ENCODE data around the gene ICAM4.
A peak's percentile ranks its signal among the peaks of the same experiment; 100 is the strongest.
"Not testable (repeated sequence)": the region's sequence is repeated elsewhere in the genome, so short reads cannot be mapped to it uniquely, and the experiment has no call there.

Gene ICAM4

GRCh38 chr19:10277795-10278589 is 8.8 kb upstream of the ICAM4 start:
- peaks cover 49 to 63% of the 10 kb centered on the region in 2 donors for H3K36me3 Mint-ChIP-seq
- H3K9me3 Mint-ChIP-seq, result no peaks in the 10 kb centered on the region
- H3K4me3 Mint-ChIP-seq, result peak overlapping the region; percentile 52 to 63

GRCh38 chr19:10278935-10279334 is 7.8 kb upstream of the ICAM4 start:
- Mint-ChIP-seq H3K27me3 (no peaks in the 10 kb centered on the region), H3K36me3 (peaks cover 55 to 67% of the 10 kb centered on the region in 2 donors), H3K9me3 (no peaks in the 10 kb centered on the region), H3K4me1 (peaks cover 36 to 55% of the 10 kb centered on the region in 2 donors), H3K4me3 (peak overlapping the region; percentile 37 to 67), H3K27ac (peak overlapping the region; percentile 73)
- DNase-seq (no peak), ATAC-seq (replicated peaks) (no peak)

More at GRCh38 chr19:10277795-10278589, 8.8 kb upstream of the ICAM4 start:
- peak; percentile 49 to 71 for ATAC-seq (replicated peaks)
- no peaks in the 10 kb centered on the region for H3K27me3 Mint-ChIP-seq
- DNase-seq, result no peak
- peak overlapping the region; percentile 74 for H3K27ac Mint-ChIP-seq
- H3K4me1 Mint-ChIP-seq, result peaks cover 30 to 53% of the 10 kb centered on the region in 2 donors

GRCh38 chr19:10279737-10280442 is 6.9 kb upstream of the ICAM4 start:
- Mint-ChIP-seq H3K4me3 (peak overlapping the region; percentile 3 to 58), H3K36me3 (peaks cover 57 to 65% of the 10 kb centered on the region in 2 donors), H3K9me3 (no peaks in the 10 kb centered on the region), H3K27me3 (no peaks in the 10 kb centered on the region), H3K4me1 (peaks cover 32 to 55% of the 10 kb centered on the region in 2 donors), H3K27ac (peak overlapping the region; percentile 70)
- no peak for DNase-seq
- ATAC-seq (replicated peaks), result no peak

GRCh38 chr19:10282043-10282442 is 4.7 kb upstream of the ICAM4 start:
- Mint-ChIP-seq H3K36me3 (peaks cover 67 to 74% of the 10 kb centered on the region in 2 donors), H3K4me1 (peaks cover 49 to 70% of the 10 kb centered on the region in 2 donors)
- H3K27ac Mint-ChIP-seq; ATAC-seq (replicated peaks); H3K4me3 Mint-ChIP-seq; H3K27me3 Mint-ChIP-seq; H3K9me3 Mint-ChIP-seq; DNase-seq: not testable (repeated sequence)

GRCh38 chr19:10283301-10284064 is 3.3 kb upstream of the ICAM4 start:
- no peak for DNase-seq
- H3K4me3 Mint-ChIP-seq, result no peak overlapping the region
- no peak for ATAC-seq (replicated peaks)
- H3K36me3 Mint-ChIP-seq, result peaks cover 59 to 60% of the 10 kb centered on the region in 2 donors
- H3K9me3 Mint-ChIP-seq, result no peaks in the 10 kb centered on the region
- peaks cover 48 to 70% of the 10 kb centered on the region in 2 donors for H3K4me1 Mint-ChIP-seq
- peaks cover 5 to 10% of the 10 kb centered on the region in 2 donors for H3K27me3 Mint-ChIP-seq
- peak overlapping the region; percentile 75 for H3K27ac Mint-ChIP-seq

- Mint-ChIP-seq H3K27ac (no peak overlapping the region), H3K4me1 (peaks cover 50 to 70% of the 10 kb centered on the region in 2 donors), H3K9me3 (no peaks in the 10 kb centered on the region), H3K4me3 (no peak overlapping the region), H3K36me3 (peaks cover 52 to 53% of the 10 kb centered on the region in 2 donors), H3K27me3 (peaks cover 12 to 18% of the 10 kb centered on the region in 2 donors)
- DNase-seq (no peak), ATAC-seq (replicated peaks) (no peak)
Observed at GRCh38 chr19:10284065-10284959, 2.4 kb upstream of the ICAM4 start.

GRCh38 chr19:10284960-10285278 is 1.8 kb upstream of the ICAM4 start:
- no peak overlapping the region for H3K4me3 Mint-ChIP-seq
- H3K27ac Mint-ChIP-seq, result peak overlapping the region; percentile 2
- ATAC-seq (replicated peaks), result no peak
- H3K27me3 Mint-ChIP-seq, result peaks cover 15 to 22% of the 10 kb centered on the region in 2 donors
- DNase-seq, result no peak
- H3K4me1 Mint-ChIP-seq, result peaks cover 47 to 70% of the 10 kb centered on the region in 2 donors
- H3K9me3 Mint-ChIP-seq, result no peaks in the 10 kb centered on the region
- H3K36me3 Mint-ChIP-seq, result peaks cover 47 to 48% of the 10 kb centered on the region in 2 donors

GRCh38 chr19:10285393-10285792 is 1.4 kb upstream of the ICAM4 start:
- Mint-ChIP-seq H3K4me1 (peaks cover 49 to 72% of the 10 kb centered on the region in 2 donors), H3K4me3 (peak overlapping the region in 1 of 2 donors; percentile 11), H3K36me3 (peaks cover 43 to 45% of the 10 kb centered on the region in 2 donors), H3K27ac (peak overlapping the region; percentile 2), H3K27me3 (peaks cover 19 to 26% of the 10 kb centered on the region in 2 donors), H3K9me3 (no peaks in the 10 kb centered on the region)
- ATAC-seq (replicated peaks), result no peak
- no peak for DNase-seq

GRCh38 chr19:10288662-10289166 is 2.0 kb downstream of the ICAM4 start:
- Mint-ChIP-seq H3K9me3 (peaks cover 0 to 4% of the 10 kb centered on the region in 2 donors), H3K27ac (peak overlapping the region; percentile 87), H3K36me3 (peaks cover 33 to 37% of the 10 kb centered on the region in 2 donors), H3K4me3 (peak overlapping the region; percentile 71 to 84), H3K4me1 (peaks cover 61 to 98% of the 10 kb centered on the region in 2 donors), H3K27me3 (peaks cover 43 to 60% of the 10 kb centered on the region in 2 donors)
- no peak for DNase-seq
- no peak for ATAC-seq (replicated peaks)

GRCh38 chr19:10289167-10289835 is 2.5 kb downstream of the ICAM4 start:
- ATAC-seq (replicated peaks) (peak; percentile 41 to 46), DNase-seq (peak; percentile 65)
- peaks cover 29 to 32% of the 10 kb centered on the region in 2 donors for H3K36me3 Mint-ChIP-seq
- peak overlapping the region; percentile 87 for H3K27ac Mint-ChIP-seq
- H3K27me3 Mint-ChIP-seq, result peaks cover 46 to 65% of the 10 kb centered on the region in 2 donors
- H3K9me3 Mint-ChIP-seq, result peaks cover 0 to 4% of the 10 kb centered on the region in 2 donors
- H3K4me3 Mint-ChIP-seq, result peak overlapping the region; percentile 71 to 84
- H3K4me1 Mint-ChIP-seq, result peaks cover 59 to 94% of the 10 kb centered on the region in 2 donors

- peaks cover 61 to 94% of the 10 kb centered on the region in 2 donors for H3K4me1 Mint-ChIP-seq
- ATAC-seq (replicated peaks), result no peak
- H3K4me3 Mint-ChIP-seq, result peak within 1 kb of the TSS; percentile 71 to 84
Observed at GRCh38 chr19:10289836-10290356, 3.1 kb downstream of the ICAM4 start, which contains the start of gene ICAM5. Gene ICAM5 (plus strand): TSS chr19:10289952. CDS start chr19:10290044, 92 bp downstream.

GRCh38 chr19:10290357-10290875 is 3.7 kb downstream of the ICAM4 start:
- DNase-seq (no peak), ATAC-seq (replicated peaks) (no peak)
- Mint-ChIP-seq H3K27ac (peak overlapping the region; percentile 89), H3K4me3 (peak overlapping the region; percentile 71 to 84), H3K27me3 (peaks cover 57 to 77% of the 10 kb centered on the region in 2 donors), H3K4me1 (peaks cover 58 to 94% of the 10 kb centered on the region in 2 donors), H3K9me3 (peaks cover 0 to 4% of the 10 kb centered on the region in 2 donors), H3K36me3 (peaks cover 17 to 23% of the 10 kb centered on the region in 2 donors)

More at GRCh38 chr19:10289836-10290356, 3.1 kb downstream of the ICAM4 start, which contains the start of gene ICAM5:
- H3K36me3 Mint-ChIP-seq, result peaks cover 23 to 28% of the 10 kb centered on the region in 2 donors
- peaks cover 0 to 4% of the 10 kb centered on the region in 2 donors for H3K9me3 Mint-ChIP-seq
- peak within 1 kb of the TSS; percentile 89 for H3K27ac Mint-ChIP-seq
- DNase-seq, result no peak
- H3K27me3 Mint-ChIP-seq, result peaks cover 52 to 71% of the 10 kb centered on the region in 2 donors
